ENCODE results near the gene NACC2.
A peak's percentile ranks its signal among the peaks of the same experiment; 100 is the strongest.

NACC2 gene

GRCh38 chr9:136127313-136127712, 32.2 kb upstream of the NACC2 start:
- DNase-seq, result no peak

GRCh38 chr9:136124976-136125692, 30.0 kb upstream of the NACC2 start:
- no peak for DNase-seq

GRCh38 chr9:136122425-136123383, 27.6 kb upstream of the NACC2 start:
- DNase-seq, result peak; percentile 45

GRCh38 chr9:136121801-136122200, 26.7 kb upstream of the NACC2 start:
- no peak for DNase-seq

GRCh38 chr9:136120438-136120844, 25.4 kb upstream of the NACC2 start:
- DNase-seq, result no peak

GRCh38 chr9:136119883-136120393, 24.8 kb upstream of the NACC2 start:
- DNase-seq, result no peak

GRCh38 chr9:136119061-136119882, 24.2 kb upstream of the NACC2 start:
- DNase-seq, result no peak

- DNase-seq, result peak; percentile 93
These were observed 23.4 kb upstream of the NACC2 start, which contains the start of gene TMEM250 for GRCh38 chr9:136118320-136119060. TMEM250 (minus strand) TSS chr9:136118875; CDS start chr9:136116900, 1,975 bp downstream.

GRCh38 chr9:136117916-136118319, 22.8 kb upstream of the NACC2 start:
- no peak for DNase-seq

GRCh38 chr9:136117291-136117915, 22.3 kb upstream of the NACC2 start:
- DNase-seq, result no peak

GRCh38 chr9:136116360-136117098, 21.4 kb upstream of the NACC2 start:
- no peak for DNase-seq

- DNase-seq, result no peak
These were observed 20.7 kb upstream of the NACC2 start for GRCh38 chr9:136115641-136116359.

GRCh38 chr9:136115206-136115605, 20.1 kb upstream of the NACC2 start:
- no peak for DNase-seq

- no peak for DNase-seq
These were observed 19.5 kb upstream of the NACC2 start for GRCh38 chr9:136114610-136115009.

- DNase-seq, result no peak
These were observed 17.5 kb upstream of the NACC2 start for GRCh38 chr9:136112541-136112940.

GRCh38 chr9:136111910-136112309, 16.8 kb upstream of the NACC2 start:
- DNase-seq, result no peak

- no peak for DNase-seq
These were observed 16.1 kb upstream of the NACC2 start for GRCh38 chr9:136111190-136111589.

GRCh38 chr9:136110082-136111061, 15.3 kb upstream of the NACC2 start:
- no peak for DNase-seq

Measured in KG1 (cell line).